ENCODE results near the gene POLR3H.
A peak's percentile ranks its signal among the peaks of the same experiment; 100 is the strongest.
"Not testable (repeated sequence)": the region's sequence is repeated elsewhere in the genome, so short reads cannot be mapped to it uniquely, and the experiment has no call there.

POLR3H gene
- long read RNA-seq, full-length matches to known transcripts, result 78 of 87 reads
- long read RNA-seq, partial matches to known transcripts, result 0 of 87 reads
- long read RNA-seq, other reads (novel, unspliced or antisense), result 9 of 87 reads

DNA sequence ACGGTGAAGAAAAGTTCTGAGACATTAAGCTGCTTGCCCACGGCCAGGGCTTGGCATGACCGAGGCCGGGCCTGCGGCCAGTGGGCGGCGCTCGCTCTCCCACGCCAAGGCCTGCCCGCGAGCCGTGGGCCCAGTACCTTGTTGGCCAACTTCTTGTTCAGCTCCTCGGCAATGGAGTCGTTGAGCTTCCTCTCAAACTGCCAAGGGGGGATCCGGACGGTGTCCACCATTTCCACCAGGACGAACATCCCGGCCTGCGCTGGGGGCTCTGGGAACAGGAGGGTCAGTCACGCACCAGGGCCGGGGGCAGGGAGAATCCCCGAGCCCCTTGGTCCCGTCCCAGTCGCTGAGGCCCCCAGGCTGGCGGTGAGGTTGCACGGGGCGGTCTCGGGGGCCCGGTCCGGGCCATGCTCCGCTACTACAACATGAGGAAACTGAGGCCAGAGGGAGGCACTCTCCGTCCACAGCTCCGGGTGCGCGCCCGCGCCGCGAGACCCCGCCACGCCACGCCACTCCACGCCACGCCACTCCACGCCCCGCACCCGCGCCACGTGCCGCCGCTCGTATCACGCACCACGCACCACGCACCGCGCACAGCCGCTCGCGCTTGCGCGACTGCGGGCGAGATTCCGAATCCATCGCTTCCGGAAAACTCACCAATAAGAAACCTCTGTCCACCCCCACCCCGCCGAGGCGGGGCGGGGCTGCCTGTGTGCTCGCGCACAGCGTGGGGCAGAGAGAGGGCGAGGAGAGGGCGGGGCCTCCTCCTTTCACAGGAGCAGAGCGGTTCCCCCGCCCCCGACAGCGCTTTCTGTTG lies at the start of gene POLR3H:
TSS of gene POLR3H (minus strand) at position 617 of the 817 bp plus-strand sequence. CDS start at position 248, 369 bp downstream.
- peak; percentile 92 to 99 for DNase-seq (ENCODE audit: low read depth in 1 of 2, low spot score in 1 of 2)
- TF ChIP-seq, protein P1, sequence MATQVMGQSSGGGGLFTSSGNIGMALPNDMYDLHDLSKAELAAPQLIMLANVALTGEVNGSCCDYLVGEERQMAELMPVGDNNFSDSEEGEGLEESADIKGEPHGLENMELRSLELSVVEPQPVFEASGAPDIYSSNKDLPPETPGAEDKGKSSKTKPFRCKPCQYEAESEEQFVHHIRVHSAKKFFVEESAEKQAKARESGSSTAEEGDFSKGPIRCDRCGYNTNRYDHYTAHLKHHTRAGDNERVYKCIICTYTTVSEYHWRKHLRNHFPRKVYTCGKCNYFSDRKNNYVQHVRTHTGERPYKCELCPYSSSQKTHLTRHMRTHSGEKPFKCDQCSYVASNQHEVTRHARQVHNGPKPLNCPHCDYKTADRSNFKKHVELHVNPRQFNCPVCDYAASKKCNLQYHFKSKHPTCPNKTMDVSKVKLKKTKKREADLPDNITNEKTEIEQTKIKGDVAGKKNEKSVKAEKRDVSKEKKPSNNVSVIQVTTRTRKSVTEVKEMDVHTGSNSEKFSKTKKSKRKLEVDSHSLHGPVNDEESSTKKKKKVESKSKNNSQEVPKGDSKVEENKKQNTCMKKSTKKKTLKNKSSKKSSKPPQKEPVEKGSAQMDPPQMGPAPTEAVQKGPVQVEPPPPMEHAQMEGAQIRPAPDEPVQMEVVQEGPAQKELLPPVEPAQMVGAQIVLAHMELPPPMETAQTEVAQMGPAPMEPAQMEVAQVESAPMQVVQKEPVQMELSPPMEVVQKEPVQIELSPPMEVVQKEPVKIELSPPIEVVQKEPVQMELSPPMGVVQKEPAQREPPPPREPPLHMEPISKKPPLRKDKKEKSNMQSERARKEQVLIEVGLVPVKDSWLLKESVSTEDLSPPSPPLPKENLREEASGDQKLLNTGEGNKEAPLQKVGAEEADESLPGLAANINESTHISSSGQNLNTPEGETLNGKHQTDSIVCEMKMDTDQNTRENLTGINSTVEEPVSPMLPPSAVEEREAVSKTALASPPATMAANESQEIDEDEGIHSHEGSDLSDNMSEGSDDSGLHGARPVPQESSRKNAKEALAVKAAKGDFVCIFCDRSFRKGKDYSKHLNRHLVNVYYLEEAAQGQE (IDR thresholded peaks at IDR 0.05; ENCODE audit: insufficient replicate concordance, low read depth), result peak; percentile 36
- TF ChIP-seq SPI1 (IDR thresholded peaks at IDR 0.05; ENCODE audit: borderline replicate concordance, low read depth) (no peak), CTCF (IDR thresholded peaks at IDR 0.05; ENCODE audit: insufficient read depth, low read length) (peak; percentile 56), GABPA (IDR thresholded peaks at IDR 0.05; ENCODE audit: low read depth) (no peak), POLR2AphosphoS5 (IDR thresholded peaks at IDR 0.05; ENCODE audit: low read depth) (peak; percentile 83)
- H3K27ac ChIP-seq (replicated peaks), result peak within 1 kb of the TSS; percentile 93
- peak within 1 kb of the TSS; percentile 76 for H3K4me3 ChIP-seq (replicated peaks; ENCODE audit: insufficient read depth, low read length)
- H3K27me3 ChIP-seq (ENCODE audit: insufficient read depth, poor library complexity, severe bottlenecking), result no peaks in the 10 kb centered on the region

- not testable (repeated sequence) for H3K27me3 ChIP-seq (ENCODE audit: insufficient read depth, poor library complexity, severe bottlenecking); H3K27ac ChIP-seq (replicated peaks); DNase-seq (ENCODE audit: low read depth in 1 of 2, low spot score in 1 of 2); H3K4me3 ChIP-seq (replicated peaks; ENCODE audit: insufficient read depth, low read length)
These were observed 49.2 kb upstream of the POLR3H start for GRCh38 chr22:41593336-41593960.

DNA sequence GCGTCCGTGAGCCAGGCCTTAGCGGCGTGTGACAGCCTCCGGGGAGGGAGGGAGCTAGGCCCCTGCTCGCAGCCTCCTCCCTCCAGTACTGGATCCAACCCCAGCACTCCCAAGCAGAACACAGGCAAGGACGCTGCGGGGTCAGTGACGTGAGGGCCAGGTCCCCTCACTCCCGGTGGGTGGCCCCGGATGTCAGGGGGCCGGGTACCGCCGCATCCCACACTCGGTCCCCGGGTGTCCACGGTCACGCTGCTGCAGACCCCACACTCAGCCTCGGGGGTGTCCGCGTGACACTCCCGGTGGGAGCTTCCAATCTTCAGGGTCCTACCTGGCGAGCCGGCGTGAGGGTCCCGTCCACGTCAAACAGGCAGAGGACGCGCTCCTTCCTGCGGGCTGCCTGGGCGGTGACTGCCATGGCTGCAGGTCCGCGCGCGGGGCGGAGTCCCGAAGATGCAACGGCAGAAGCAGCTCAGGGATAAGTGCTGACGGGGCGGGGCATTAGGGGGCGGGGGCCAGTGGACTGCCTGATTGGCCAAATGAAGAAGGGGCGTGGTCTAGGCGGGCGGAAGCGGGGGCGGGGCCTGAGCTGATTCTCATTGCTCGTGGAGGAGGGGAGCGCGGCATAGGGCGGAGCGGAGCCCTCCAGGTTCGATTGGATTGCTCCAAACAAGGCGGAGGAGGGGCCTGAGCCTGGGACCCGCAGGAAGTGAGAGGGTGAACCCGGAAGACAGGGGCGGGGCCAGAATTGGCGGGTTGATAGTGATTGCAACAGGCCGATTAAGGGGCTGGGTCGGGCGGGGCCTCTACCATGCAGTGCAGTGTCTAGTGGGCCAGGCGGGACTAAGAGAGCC lies 45.3 kb upstream of the POLR3H start, which contains the start of gene PMM1:
TSS of gene PMM1 (minus strand) at position 450 of the 851 bp plus-strand sequence. CDS start at position 415, 35 bp downstream.
- TF ChIP-seq POLR2AphosphoS5 (IDR thresholded peaks at IDR 0.05; ENCODE audit: low read depth) (peak; percentile 55), GABPA (IDR thresholded peaks at IDR 0.05; ENCODE audit: low read depth) (peak; percentile 54), CTCF (IDR thresholded peaks at IDR 0.05; ENCODE audit: insufficient read depth, low read length) (no peak), SPI1 (IDR thresholded peaks at IDR 0.05; ENCODE audit: borderline replicate concordance, low read depth) (peak; percentile 41; the same call in 1 of the 2 replicates)
- TF ChIP-seq, protein P1 (IDR thresholded peaks at IDR 0.05; ENCODE audit: insufficient replicate concordance, low read depth), result peak; percentile 18
- Histone ChIP-seq H3K27ac (replicated peaks) (peak within 1 kb of the TSS; percentile 75), H3K27me3 (ENCODE audit: insufficient read depth, poor library complexity, severe bottlenecking) (no peaks in the 10 kb centered on the region), H3K4me3 (replicated peaks; ENCODE audit: insufficient read depth, low read length) (peak within 1 kb of the TSS; percentile 99)
- DNase-seq (ENCODE audit: low read depth in 1 of 2, low spot score in 1 of 2), result peak; percentile 99 to 100
